Occipital lobe (tissue), 2 donors: Measurements from ENCODE around the gene FGD3. TPM values are rescaled to one million over a fixed set of nuclear protein-coding genes. Genes with fewer than 3 reads are reported as not detected.
"Not testable (repeated sequence)": the region's sequence is repeated elsewhere in the genome, so short reads cannot be mapped to it uniquely, and the experiment has no call there.

Experiments
- DNase-seq: peaks from one replicate; lab custom pipeline; 2025; lab: John Stamatoyannopoulos, UW
- total RNA-seq: library from RNA; depleted of rRNA; stranded (reverse); fragments of >200 nt; gene quantifications from one replicate; pipeline ENCODE4 v1.2.3, GENCODE V29; 2014

Gene FGD3
- total RNA-seq, 1 donor from 2014 or later: 14.2 TPM

- no peak for DNase-seq
Observed at GRCh38 chr9:92977279-92977678, 30.0 kb downstream of the FGD3 start.

GRCh38 chr9:92978345-92978875, 31.1 kb downstream of the FGD3 start:
- no peak for DNase-seq

GRCh38 chr9:92979283-92980056, 32.1 kb downstream of the FGD3 start:
- no peak for DNase-seq

DNA sequence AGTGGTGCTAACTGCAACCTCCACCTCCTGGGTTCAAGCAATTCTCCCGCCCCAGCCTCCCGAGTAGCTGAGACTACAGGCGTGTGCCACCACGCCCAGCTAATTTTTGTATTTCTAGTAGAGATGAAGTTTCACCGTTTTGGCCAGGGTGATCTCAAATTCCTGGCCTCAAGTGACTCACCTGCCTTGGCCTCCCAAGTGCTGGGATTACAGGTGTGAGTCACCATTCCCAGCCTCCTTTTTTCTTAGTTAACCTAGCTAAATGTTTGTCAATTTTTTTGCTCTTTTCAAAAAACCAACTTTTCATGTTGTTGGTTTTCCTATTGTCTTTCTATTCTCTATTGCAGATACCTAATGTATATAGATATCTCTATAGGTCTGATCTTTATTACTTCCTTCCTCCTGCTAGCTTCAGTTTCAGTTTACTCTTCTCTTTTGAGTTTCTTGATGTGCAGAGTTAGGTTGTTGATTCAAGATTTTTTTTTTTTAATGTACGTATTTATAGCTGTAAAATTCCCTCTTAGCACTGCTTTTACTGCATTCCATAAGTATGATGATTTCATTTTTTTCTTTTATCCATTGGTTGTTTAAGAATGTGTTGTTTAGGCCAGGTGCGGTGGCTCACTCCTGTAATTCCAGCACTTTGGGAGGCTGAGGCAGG, 32.9 kb downstream of the FGD3 start:
- no peak for DNase-seq

- DNase-seq: no peak
Observed at GRCh38 chr9:92982130-92982529, 34.8 kb downstream of the FGD3 start.

DNA sequence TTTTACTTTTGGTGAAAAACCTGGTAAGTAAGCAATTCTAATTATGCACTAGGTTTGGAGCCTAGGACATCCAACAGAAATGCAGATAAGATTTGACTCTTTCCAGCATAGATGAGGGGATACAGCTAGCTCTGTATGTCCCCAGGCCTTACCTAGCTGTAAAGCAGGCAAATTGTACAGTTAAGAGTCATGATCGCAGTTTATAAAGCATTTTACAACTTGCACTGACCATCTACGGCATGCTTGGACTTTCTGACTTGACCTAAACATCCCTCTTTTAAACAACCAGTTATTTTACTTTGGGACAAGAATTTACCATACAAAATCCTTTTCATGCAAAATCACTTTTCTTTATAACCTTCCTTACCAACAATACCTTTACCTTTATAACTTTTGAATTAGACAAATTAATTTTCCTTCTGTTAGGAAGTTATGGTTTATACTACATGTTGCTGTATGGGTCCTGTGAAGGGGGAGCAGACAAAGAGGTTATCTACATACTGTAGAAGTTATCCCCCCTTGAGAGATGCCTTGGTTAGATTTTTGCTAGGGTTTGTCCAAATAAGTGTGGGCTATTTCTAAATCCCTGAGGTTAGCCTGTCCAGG, 36.8 kb downstream of the FGD3 start:
- no peak for DNase-seq

DNA sequence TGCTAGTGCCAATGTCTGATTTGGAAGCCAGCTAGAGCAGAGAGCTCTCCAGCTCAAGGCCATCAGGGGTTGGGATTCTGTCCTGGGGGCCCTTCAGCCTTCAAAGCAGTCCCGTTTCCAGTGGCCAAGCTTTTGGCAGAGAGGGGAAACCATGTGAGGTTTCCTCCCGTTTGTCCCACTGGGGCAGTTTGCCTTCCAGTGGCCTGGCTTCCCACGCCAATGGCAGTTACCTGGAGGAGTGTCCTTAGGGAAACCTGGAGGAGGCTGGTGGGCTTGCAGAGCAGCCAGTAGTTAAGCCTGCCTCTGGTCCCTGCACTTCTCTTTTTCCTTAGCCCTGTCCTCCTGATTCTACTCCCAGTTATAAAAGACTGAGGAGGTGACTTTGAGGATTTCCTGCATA, 37.7 kb downstream of the FGD3 start:
- no peak for DNase-seq

- DNase-seq: no peak
Observed at GRCh38 chr9:92986176-92987119, 39.1 kb downstream of the FGD3 start.

GRCh38 chr9:92988215-92988768, 41.0 kb downstream of the FGD3 start:
- no peak for DNase-seq

GRCh38 chr9:92989561-92989960, 42.2 kb downstream of the FGD3 start:
- DNase-seq: no peak

DNA sequence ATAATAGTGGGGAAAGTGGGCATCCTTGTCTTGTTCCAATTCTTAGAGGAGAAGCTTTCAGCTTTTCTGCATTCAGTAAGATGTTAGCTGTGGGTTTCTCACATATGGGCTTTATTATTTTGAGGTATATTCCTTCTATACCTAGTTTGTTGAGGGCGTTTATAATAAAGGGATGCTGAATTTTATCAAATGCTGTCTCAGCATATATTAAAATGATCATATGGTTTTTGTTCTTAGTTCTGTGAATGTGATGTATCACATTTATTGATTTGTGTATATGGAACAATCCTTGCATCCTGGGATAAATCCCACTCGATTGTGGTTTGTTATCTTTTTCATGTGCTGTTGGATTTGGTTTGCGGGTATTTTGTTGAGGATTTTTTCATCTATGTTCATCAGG, 43.1 kb downstream of the FGD3 start:
- DNase-seq: no peak

DNA sequence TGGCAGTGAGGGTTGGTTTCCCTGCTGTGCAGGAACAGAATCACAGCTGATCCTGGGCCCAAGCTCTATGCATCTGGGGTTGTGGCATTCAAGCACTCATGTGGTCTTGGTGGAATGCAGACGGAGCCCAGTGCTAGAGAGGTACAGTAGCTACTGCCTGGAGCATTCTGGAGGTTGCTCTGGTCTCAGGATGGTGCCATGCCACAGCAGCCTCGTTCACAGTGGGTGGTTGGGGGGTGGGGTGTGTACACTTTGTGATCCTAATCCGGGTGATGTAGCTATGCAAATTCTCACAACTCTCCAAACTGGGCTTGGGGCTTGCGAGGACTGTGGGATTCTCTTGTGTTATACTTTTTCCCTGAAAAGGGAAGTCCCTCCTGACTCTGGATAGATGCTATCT, 45.2 kb downstream of the FGD3 start:
- no peak for DNase-seq

GRCh38 chr9:92998871-92999270, 51.5 kb downstream of the FGD3 start:
- DNase-seq: not testable (repeated sequence)

GRCh38 chr9:93001031-93001430, 53.7 kb downstream of the FGD3 start:
- DNase-seq: no peak

GRCh38 chr9:93002700-93003099, 55.4 kb downstream of the FGD3 start:
- DNase-seq: no peak

DNA sequence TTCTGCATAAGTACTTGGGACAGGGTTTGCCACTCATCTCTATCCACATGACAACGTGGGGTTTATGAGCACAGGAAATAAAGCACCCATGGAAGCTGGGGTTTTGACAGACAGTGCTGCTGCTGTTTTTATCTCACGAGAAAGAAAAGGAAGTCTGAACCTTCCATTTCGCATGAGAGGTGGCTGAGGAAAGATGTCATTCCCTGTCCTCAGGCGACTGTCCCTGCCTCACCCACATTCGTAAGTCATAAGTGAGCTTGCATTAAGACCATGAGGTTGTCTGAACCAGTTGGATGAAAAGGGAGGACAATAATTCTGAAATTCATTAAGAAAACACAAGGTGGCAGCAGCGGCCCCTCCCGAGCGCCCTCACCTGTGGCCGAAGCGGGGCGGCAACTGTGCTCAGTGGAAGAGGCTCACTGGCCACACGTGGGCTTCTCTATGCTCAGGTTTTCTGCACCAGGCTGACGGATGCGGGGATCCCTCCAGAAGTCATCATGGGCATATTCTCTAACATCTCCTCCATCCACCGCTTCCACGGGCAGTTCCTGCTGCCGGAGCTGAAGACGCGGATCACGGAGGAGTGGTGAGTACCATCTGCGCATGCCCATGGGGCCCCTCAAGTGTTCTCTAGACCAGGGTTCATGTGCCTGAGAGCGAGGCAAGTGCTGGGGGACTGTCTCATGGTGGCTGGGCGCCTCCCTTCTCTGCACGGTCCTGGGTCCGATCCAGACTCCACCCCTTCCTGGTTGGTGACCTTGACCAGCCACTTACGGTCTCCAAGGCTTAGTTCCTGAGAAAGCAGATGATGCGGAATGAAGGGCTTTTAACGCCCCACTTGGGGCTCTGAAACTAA, 56.5 kb downstream of the FGD3 start:
- peak; percentile 22 for DNase-seq

- no peak for DNase-seq
Observed at GRCh38 chr9:93004561-93004960, 57.2 kb downstream of the FGD3 start.

GRCh38 chr9:93005876-93006275, 58.6 kb downstream of the FGD3 start:
- no peak for DNase-seq

DNA sequence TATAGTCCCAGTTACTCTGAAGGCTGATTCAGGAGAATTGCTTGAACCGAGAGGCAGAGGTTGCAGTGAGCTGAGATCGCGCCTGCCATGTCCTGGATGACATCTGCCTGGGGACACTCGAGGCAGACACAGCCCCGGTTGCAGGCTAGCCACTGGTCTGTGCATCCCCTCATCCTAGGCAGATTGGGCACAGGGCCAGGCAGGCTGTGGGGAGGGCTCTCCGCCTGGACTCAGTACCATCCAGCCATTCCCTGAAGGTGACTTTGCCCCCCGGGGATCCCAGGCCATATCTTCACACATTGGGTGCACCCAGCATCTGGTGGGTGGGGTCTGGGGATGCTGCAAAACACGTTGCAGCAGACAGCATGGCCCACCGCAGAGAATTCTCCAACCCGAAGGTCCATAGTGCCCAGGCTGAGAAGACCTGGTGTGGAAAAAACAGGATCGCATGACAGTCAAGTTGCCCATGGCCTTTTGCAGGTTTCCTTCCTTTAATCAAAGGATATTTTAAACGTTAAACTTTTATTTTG, 60.3 kb downstream of the FGD3 start:
- DNase-seq: no peak

DNA sequence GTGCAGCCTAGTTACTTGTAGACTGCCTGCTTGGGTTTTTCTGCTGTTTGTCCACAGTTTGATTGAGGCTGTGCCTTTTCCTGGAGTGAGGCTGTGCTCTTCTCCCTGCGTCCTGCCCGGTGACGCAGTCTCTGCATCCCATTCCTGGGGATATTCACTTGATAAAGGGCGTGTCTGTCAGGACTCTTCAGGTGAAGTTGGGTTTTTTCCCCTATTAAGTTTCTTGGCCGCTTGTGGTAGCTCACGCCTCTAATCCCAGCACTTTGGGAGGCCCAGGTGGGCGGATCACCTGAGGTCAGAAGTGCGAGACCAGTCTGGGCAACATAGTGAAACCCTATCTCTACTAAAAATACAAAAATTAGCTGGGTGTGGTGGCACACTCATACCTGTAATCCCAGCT, 61.1 kb downstream of the FGD3 start:
- no peak for DNase-seq
